Neural cell (in vitro differentiated cells): Measurements from ENCODE around the gene ZNF23. TPM values are rescaled to one million over a fixed set of nuclear protein-coding genes. Genes with fewer than 3 reads are reported as not detected.

Experiments used
- H2AFZ ChIP-seq: fragments of 200-600, 300-800 bp; sonication (generic), shearing (Covaris generic); 2 replicates; pipeline ENCODE4 v1.6.0; 2014; ENCODE audit warnings: low read depth, mild to moderate bottlenecking, antibody characterized with exemption, low read length, moderate library complexity
- H3F3A ChIP-seq: fragments of 200-600 bp; shearing (Covaris generic); 2 replicates; pipeline ENCODE4 v1.6.1; 2016; ENCODE audit warnings: mild to moderate bottlenecking, moderate library complexity, mixed read lengths, antibody characterized with exemption, low read length; ENCODE audit not compliant: insufficient read depth, poor library complexity, severe bottlenecking
- H3K27ac ChIP-seq: fragments of 200-600, 300-800 bp; sonication (generic), shearing (Covaris generic); 2 replicates; pipeline ENCODE4 v1.5.1; 2014; ENCODE audit warnings: mild to moderate bottlenecking, low read length, moderate library complexity
- H3K27me3 ChIP-seq: fragments of 300-800, 200-600 bp; sonication (generic), shearing (Covaris generic); 2 replicates; pipeline ENCODE4 v1.6.0; 2014; ENCODE audit warnings: mild to moderate bottlenecking, low read depth, low read length, moderate library complexity; ENCODE audit not compliant: insufficient read depth
- H3K36me3 ChIP-seq: fragments of 300-800, 200-600 bp; sonication (generic), shearing (Covaris generic); 2 replicates; pipeline ENCODE4 v1.5.1; 2014; ENCODE audit warnings: mild to moderate bottlenecking, antibody characterized with exemption, low read length, moderate library complexity; ENCODE audit not compliant: insufficient read depth
- H3K4me2 ChIP-seq: fragments of 300-800, 200-600 bp; sonication (generic), shearing (Covaris generic); 2 replicates; pipeline ENCODE4 v1.6.0; 2014; ENCODE audit warnings: mild to moderate bottlenecking, low read length
- H3K4me3 ChIP-seq: fragments of 300-800, 200-600 bp; sonication (generic), shearing (Covaris generic); 2 replicates; pipeline ENCODE4 v1.5.1; 2014; ENCODE audit warnings: mild to moderate bottlenecking, low read length, moderate library complexity
- H3K79me2 ChIP-seq: fragments of 200-600 bp; shearing (Covaris generic); replicated peaks from 2 replicates; pipeline ENCODE4 v1.6.0; 2014; ENCODE audit warnings: mild to moderate bottlenecking, low read length, moderate library complexity; ENCODE audit not compliant: insufficient read depth
- H3K9ac ChIP-seq: fragments of 300-800, 200-600 bp; sonication (generic), shearing (Covaris generic); 2 replicates; pipeline ENCODE4 v1.6.1; 2016; ENCODE audit warnings: mild to moderate bottlenecking, low read length, mixed read lengths
- H3K9me2 ChIP-seq: fragments of 200-600 bp; shearing (Covaris generic); 2 replicates; pipeline ENCODE4 v1.6.1; 2016; ENCODE audit warnings: mild to moderate bottlenecking, low read length, mixed read lengths; ENCODE audit not compliant: insufficient read depth
- H3K9me3 ChIP-seq: fragments of 200-600, 300-800 bp; sonication (generic), shearing (Covaris generic); 2 replicates; pipeline ENCODE4 v1.6.1; 2016; ENCODE audit warnings: mild to moderate bottlenecking, mixed run types, low read length, moderate library complexity, mixed read lengths
- H4K20me1 ChIP-seq: fragments of 200-600 bp; shearing (Covaris generic); 2 replicates; pipeline ENCODE4 v1.6.1; 2016; ENCODE audit warnings: mild to moderate bottlenecking, mixed run types; ENCODE audit not compliant: insufficient read depth
- EP300 ChIP-seq: fragments of 450-650 bp; conservative IDR thresholded peaks from 2 replicates; pipeline ENCODE4 v1.6.1; 2014; ENCODE audit warnings: antibody characterized with exemption, mild to moderate bottlenecking, moderate library complexity; ENCODE audit not compliant: poor library complexity, severe bottlenecking
- EZH2 ChIP-seq: fragments of 200-600, 300-800 bp; shearing (Covaris generic), sonication (generic); IDR thresholded peaks from 2 replicates; pipeline ENCODE4 v1.6.1; 2014; ENCODE audit warnings: antibody characterized with exemption, low read length, borderline replicate concordance, mild to moderate bottlenecking; ENCODE audit not compliant: insufficient read depth, poor library complexity, severe bottlenecking
- MXI1 ChIP-seq: fragments of 450-650 bp; conservative IDR thresholded peaks from 2 replicates; pipeline ENCODE4 v1.6.1; 2014; ENCODE audit warnings: antibody characterized with exemption, mild to moderate bottlenecking; ENCODE audit not compliant: poor library complexity, severe bottlenecking
- POLR2AphosphoS5 ChIP-seq: IDR thresholded peaks from 2 replicates; pipeline ENCODE4 v1.6.1; 2012
- RAD21 ChIP-seq: fragments of 450-650 bp; conservative IDR thresholded peaks from 2 replicates; pipeline ENCODE4 v1.6.1; 2014; ENCODE audit warnings: antibody characterized with exemption, mild to moderate bottlenecking, moderate library complexity
- SMC3 ChIP-seq: fragments of 450-650 bp; conservative IDR thresholded peaks from 2 replicates; pipeline ENCODE4 v1.6.1; 2014; ENCODE audit warnings: antibody characterized with exemption, mild to moderate bottlenecking, moderate library complexity; ENCODE audit not compliant: poor library complexity
- TAF1 ChIP-seq: IDR thresholded peaks from 2 replicates; pipeline ENCODE4 v1.6.1; 2012; ENCODE audit warnings: low read depth
- polyA plus RNA-seq: library from polyadenylated mRNA; depleted of rRNA; stranded (reverse); fragments of >200 nt; gene quantifications from 2 replicates; pipeline ENCODE4 v1.2.3, GENCODE V29; 2014
- TF ChIP-seq, protein P1 (sequence below): IDR thresholded peaks from 2 replicates; pipeline ENCODE4 v1.6.1; 2012; ENCODE audit warnings: borderline replicate concordance
- TF ChIP-seq, protein P2 (sequence below): fragments of 450-650 bp; IDR thresholded peaks from 2 replicates; pipeline ENCODE4 v1.5.1; 2014; ENCODE audit warnings: antibody characterized with exemption, mild to moderate bottlenecking, moderate library complexity; ENCODE audit not compliant: poor library complexity, severe bottlenecking

The ZNF23 gene
- polyA plus RNA-seq, 1 donor from 2014 or later, result 40.4 TPM

GRCh38 chr16:71482569-71482968 lies 20.5 kb upstream of the ZNF23 start:
- Histone ChIP-seq H3K36me3 (peaks cover 4% of the 10 kb centered on the region), H3K4me3 (no peak overlapping the region), H2AFZ (no peak overlapping the region), H3K9me2 (no peaks in the 10 kb centered on the region), H4K20me1 (no peaks in the 10 kb centered on the region), H3F3A (no peaks in the 10 kb centered on the region), H3K4me2 (no peak overlapping the region), H3K9ac (no peak overlapping the region), H3K27me3 (no peaks in the 10 kb centered on the region), H3K9me3 (no peaks in the 10 kb centered on the region), H3K79me2 (no peaks in the 10 kb centered on the region), H3K27ac (no peak overlapping the region)
- TF ChIP-seq TAF1 (no peak), SMC3 (no peak), POLR2AphosphoS5 (no peak), EZH2 (no peak), MXI1 (no peak), RAD21 (no peak), EP300 (no peak)
- TF ChIP-seq, protein P1, sequence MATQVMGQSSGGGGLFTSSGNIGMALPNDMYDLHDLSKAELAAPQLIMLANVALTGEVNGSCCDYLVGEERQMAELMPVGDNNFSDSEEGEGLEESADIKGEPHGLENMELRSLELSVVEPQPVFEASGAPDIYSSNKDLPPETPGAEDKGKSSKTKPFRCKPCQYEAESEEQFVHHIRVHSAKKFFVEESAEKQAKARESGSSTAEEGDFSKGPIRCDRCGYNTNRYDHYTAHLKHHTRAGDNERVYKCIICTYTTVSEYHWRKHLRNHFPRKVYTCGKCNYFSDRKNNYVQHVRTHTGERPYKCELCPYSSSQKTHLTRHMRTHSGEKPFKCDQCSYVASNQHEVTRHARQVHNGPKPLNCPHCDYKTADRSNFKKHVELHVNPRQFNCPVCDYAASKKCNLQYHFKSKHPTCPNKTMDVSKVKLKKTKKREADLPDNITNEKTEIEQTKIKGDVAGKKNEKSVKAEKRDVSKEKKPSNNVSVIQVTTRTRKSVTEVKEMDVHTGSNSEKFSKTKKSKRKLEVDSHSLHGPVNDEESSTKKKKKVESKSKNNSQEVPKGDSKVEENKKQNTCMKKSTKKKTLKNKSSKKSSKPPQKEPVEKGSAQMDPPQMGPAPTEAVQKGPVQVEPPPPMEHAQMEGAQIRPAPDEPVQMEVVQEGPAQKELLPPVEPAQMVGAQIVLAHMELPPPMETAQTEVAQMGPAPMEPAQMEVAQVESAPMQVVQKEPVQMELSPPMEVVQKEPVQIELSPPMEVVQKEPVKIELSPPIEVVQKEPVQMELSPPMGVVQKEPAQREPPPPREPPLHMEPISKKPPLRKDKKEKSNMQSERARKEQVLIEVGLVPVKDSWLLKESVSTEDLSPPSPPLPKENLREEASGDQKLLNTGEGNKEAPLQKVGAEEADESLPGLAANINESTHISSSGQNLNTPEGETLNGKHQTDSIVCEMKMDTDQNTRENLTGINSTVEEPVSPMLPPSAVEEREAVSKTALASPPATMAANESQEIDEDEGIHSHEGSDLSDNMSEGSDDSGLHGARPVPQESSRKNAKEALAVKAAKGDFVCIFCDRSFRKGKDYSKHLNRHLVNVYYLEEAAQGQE, result no peak
- TF ChIP-seq, protein P2, sequence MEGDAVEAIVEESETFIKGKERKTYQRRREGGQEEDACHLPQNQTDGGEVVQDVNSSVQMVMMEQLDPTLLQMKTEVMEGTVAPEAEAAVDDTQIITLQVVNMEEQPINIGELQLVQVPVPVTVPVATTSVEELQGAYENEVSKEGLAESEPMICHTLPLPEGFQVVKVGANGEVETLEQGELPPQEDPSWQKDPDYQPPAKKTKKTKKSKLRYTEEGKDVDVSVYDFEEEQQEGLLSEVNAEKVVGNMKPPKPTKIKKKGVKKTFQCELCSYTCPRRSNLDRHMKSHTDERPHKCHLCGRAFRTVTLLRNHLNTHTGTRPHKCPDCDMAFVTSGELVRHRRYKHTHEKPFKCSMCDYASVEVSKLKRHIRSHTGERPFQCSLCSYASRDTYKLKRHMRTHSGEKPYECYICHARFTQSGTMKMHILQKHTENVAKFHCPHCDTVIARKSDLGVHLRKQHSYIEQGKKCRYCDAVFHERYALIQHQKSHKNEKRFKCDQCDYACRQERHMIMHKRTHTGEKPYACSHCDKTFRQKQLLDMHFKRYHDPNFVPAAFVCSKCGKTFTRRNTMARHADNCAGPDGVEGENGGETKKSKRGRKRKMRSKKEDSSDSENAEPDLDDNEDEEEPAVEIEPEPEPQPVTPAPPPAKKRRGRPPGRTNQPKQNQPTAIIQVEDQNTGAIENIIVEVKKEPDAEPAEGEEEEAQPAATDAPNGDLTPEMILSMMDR, result no peak

GRCh38 chr16:71480956-71481355 lies 18.9 kb upstream of the ZNF23 start:
- Histone ChIP-seq H3K4me2 (no peak overlapping the region), H2AFZ (no peak overlapping the region), H3K27me3 (no peaks in the 10 kb centered on the region), H4K20me1 (no peaks in the 10 kb centered on the region), H3K36me3 (peaks cover 4% of the 10 kb centered on the region), H3K27ac (no peak overlapping the region), H3K9me2 (no peaks in the 10 kb centered on the region), H3F3A (no peaks in the 10 kb centered on the region), H3K79me2 (no peaks in the 10 kb centered on the region), H3K9me3 (no peaks in the 10 kb centered on the region), H3K9ac (no peak overlapping the region), H3K4me3 (no peak overlapping the region)
- TF ChIP-seq RAD21 (no peak), EZH2 (no peak), EP300 (no peak), TAF1 (no peak), SMC3 (no peak), MXI1 (no peak), POLR2AphosphoS5 (no peak)
- TF ChIP-seq, protein P1, result no peak
- TF ChIP-seq, protein P2, result no peak
